Suprapubic skin (tissue), 3 donors: ENCODE data around the gene DYNLT1.

ENCODE experiments used
- EP300 ChIP-seq: sonication (generic); formaldehyde crosslinking; IDR thresholded peaks from one replicate; pipeline ENCODE4 v1.6.1; 2017; ENCODE audit warnings: antibody characterized with exemption
- TF ChIP-seq, protein P1 (sequence below), 2 donors: fragments of 200-600 bp in 1 of 2; fragments of 450-650 bp in 1 of 2; sonication (generic) in 1 of 2; IDR thresholded peaks; one replicate each; pipeline ENCODE4 v1.5.1; 2016 to 2019; ENCODE audit warnings: antibody characterized with exemption in 2 of 2, mild to moderate bottlenecking in 1 of 2, moderate library complexity in 1 of 2

GRCh38 chr6:158604048-158604406, 40.5 kb downstream of the DYNLT1 start:
- TF ChIP-seq, protein P1, sequence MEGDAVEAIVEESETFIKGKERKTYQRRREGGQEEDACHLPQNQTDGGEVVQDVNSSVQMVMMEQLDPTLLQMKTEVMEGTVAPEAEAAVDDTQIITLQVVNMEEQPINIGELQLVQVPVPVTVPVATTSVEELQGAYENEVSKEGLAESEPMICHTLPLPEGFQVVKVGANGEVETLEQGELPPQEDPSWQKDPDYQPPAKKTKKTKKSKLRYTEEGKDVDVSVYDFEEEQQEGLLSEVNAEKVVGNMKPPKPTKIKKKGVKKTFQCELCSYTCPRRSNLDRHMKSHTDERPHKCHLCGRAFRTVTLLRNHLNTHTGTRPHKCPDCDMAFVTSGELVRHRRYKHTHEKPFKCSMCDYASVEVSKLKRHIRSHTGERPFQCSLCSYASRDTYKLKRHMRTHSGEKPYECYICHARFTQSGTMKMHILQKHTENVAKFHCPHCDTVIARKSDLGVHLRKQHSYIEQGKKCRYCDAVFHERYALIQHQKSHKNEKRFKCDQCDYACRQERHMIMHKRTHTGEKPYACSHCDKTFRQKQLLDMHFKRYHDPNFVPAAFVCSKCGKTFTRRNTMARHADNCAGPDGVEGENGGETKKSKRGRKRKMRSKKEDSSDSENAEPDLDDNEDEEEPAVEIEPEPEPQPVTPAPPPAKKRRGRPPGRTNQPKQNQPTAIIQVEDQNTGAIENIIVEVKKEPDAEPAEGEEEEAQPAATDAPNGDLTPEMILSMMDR (IDR thresholded peaks at IDR 0.05) = no peak
- no peak for TF ChIP-seq EP300
